HCT116 (cell line): Measurements from ENCODE around the gene GNMT. TPM values are rescaled to one million over a fixed set of nuclear protein-coding genes. Genes with fewer than 3 reads are reported as not detected.

Experiments
- ATAC-seq: fragments of 200-7000 bp; cut with Tn5 transposase; 2 replicates; pipeline ENCODE4 v1.9.1; 2020; ENCODE audit warnings: mild to moderate bottlenecking, moderate library complexity
- BruUV-seq: library from RNA; stranded (reverse); fragments of 400-500 nt; replicated peaks from 2 replicates; lab custom pipeline; 2021; lab: Mats Ljungman, UMichigan
- CTCF ChIA-PET: fragments of 300-600 bp; sonication (Branson Sonifier 250); formaldehyde crosslinking; loops from one replicate; lab custom pipeline; 2021; ENCODE audit warnings: antibody characterized with exemption; lab: Charles Lee
- POLR2A ChIA-PET: fragments of 300-600, 350-600 bp; sonication (Branson Sonifier 250); formaldehyde crosslinking; loops from one replicate; lab custom pipeline; 2021; ENCODE audit warnings: antibody characterized with exemption; lab: Charles Lee
- RAD21 ChIA-PET, 2 experiments: fragments of 300-600 bp; sonication (Branson Sonifier 250); formaldehyde crosslinking; loops; one replicate each; lab custom pipeline; 2023; ENCODE audit warnings: low total read pairs in 2 of 2; ENCODE audit not compliant: uncharacterized antibody in 2 of 2, unreplicated experiment in 2 of 2, low non-redundant PET in 1 of 2; lab: Charles Lee
- DNase-seq: peaks from one replicate; pipeline ENCODE4 v3.0.0-alpha.2; 2010; ENCODE audit warnings: low read depth, low spot score
- H2AFZ ChIP-seq: fragments of 200-600 bp; shearing (Covaris generic), sonication (generic); 2 replicates; pipeline ENCODE4 v1.6.1; 2017; ENCODE audit warnings: low read depth, mixed run types, mixed read lengths, antibody characterized with exemption, low read length; ENCODE audit not compliant: poor library complexity, severe bottlenecking
- H3K27ac ChIP-seq: 2 replicates; pipeline ENCODE4 v1.5.1; 2012; ENCODE audit warnings: low read depth, low read length
- H3K27me3 ChIP-seq: fragments of 200-600 bp; sonication (generic); 2 replicates; pipeline ENCODE4 v1.6.1; 2016; ENCODE audit warnings: mixed run types, low read length, mixed read lengths; ENCODE audit not compliant: insufficient read depth
- H3K36me3 ChIP-seq, 2 experiments: fragments of 200-500 bp in 1 of 2; fragments of 200-600 bp in 1 of 2; sonication (Bioruptor generic) in 1 of 2; sonication (generic) in 1 of 2; 2 replicates each; pipeline versions ENCODE4 v1.5.1 to v1.6.1; 2014 to 2016; ENCODE audit warnings: low read length in 2 of 2, inconsistent platforms in 1 of 2, mixed read lengths in 1 of 2, mixed run types in 1 of 2; ENCODE audit not compliant: insufficient read depth in 2 of 2, control insufficient read depth in 1 of 2
- H3K4me1 ChIP-seq, 2 experiments: fragments of 200-600 bp in 1 of 2; sonication (generic) in 1 of 2; 2 replicates each; pipeline versions ENCODE4 v1.5.1 to v1.6.1; 2012 to 2017; ENCODE audit warnings: low read length in 2 of 2, inconsistent platforms in 1 of 2, mild to moderate bottlenecking in 1 of 2, mixed read lengths in 1 of 2, mixed run types in 1 of 2, moderate library complexity in 1 of 2; ENCODE audit not compliant: insufficient read depth in 2 of 2, control insufficient read depth in 1 of 2
- H3K4me2 ChIP-seq: fragments of 200-600 bp; sonication (generic); 2 replicates; pipeline ENCODE4 v1.6.1; 2017; ENCODE audit warnings: mixed run types, low read length, mixed read lengths
- H3K4me3 ChIP-seq, 2 experiments: fragments of 200-600 bp in 1 of 2; sonication (generic) in 1 of 2; replicated peaks in 1 of 2; 2 replicates each; pipeline ENCODE4 v1.5.1; 2011 to 2016; ENCODE audit warnings: low read length in 2 of 2, control low read depth in 1 of 2, low read depth in 1 of 2, mild to moderate bottlenecking in 1 of 2, mixed read lengths in 1 of 2, mixed run types in 1 of 2
- H3K79me2 ChIP-seq: fragments of 200-600 bp; sonication (generic); 2 replicates; pipeline ENCODE4 v1.6.1; 2017; ENCODE audit warnings: mild to moderate bottlenecking, mixed run types, low read length, moderate library complexity, mixed read lengths; ENCODE audit not compliant: insufficient read depth
- H3K9ac ChIP-seq: fragments of 200-600 bp; sonication (generic); 2 replicates; pipeline ENCODE4 v1.6.1; 2016; ENCODE audit warnings: low read length, mixed read lengths
- H3K9me2 ChIP-seq: fragments of 200-600 bp; sonication (generic), shearing (Covaris generic); 2 replicates; pipeline ENCODE4 v1.6.1; 2017; ENCODE audit warnings: mixed run types, mild to moderate bottlenecking, moderate library complexity; ENCODE audit not compliant: insufficient read depth
- H3K9me3 ChIP-seq, 2 experiments: fragments of 200-500 bp in 1 of 2; fragments of 200-600 bp in 1 of 2; sonication (Bioruptor generic) in 1 of 2; sonication (generic) in 1 of 2; 2 replicates each; pipeline ENCODE4 v1.6.1; 2014 to 2017; ENCODE audit warnings: low read length in 2 of 2, mixed read lengths in 2 of 2, inconsistent platforms in 1 of 2, low read depth in 1 of 2, mild to moderate bottlenecking in 1 of 2, mixed run types in 1 of 2, moderate library complexity in 1 of 2; ENCODE audit not compliant: control insufficient read depth in 1 of 2, insufficient read depth in 1 of 2
- H4K20me1 ChIP-seq: fragments of 200-600 bp; sonication (generic), shearing (Covaris generic); 2 replicates; pipeline ENCODE4 v1.6.1; 2017; ENCODE audit warnings: mixed run types, mild to moderate bottlenecking, moderate library complexity; ENCODE audit not compliant: insufficient read depth
- CBX3 ChIP-seq: IDR thresholded peaks from 2 replicates; pipeline ENCODE4 v1.6.1; 2012; ENCODE audit warnings: low read depth
- EZH2phosphoT487 ChIP-seq: fragments of 200-600 bp; IDR thresholded peaks from 2 replicates; pipeline ENCODE4 v1.6.1; 2018; ENCODE audit warnings: antibody characterized with exemption, borderline replicate concordance
- FOSL1 ChIP-seq: IDR thresholded peaks from 2 replicates; pipeline ENCODE4 v1.6.1; 2012; ENCODE audit warnings: low read depth
- MAX ChIP-seq: IDR thresholded peaks from 2 replicates; pipeline ENCODE4 v1.6.1; 2012
- REST ChIP-seq: IDR thresholded peaks from 2 replicates; pipeline ENCODE4 v1.6.1; 2012; ENCODE audit warnings: low read depth
- SRF ChIP-seq: IDR thresholded peaks from 2 replicates; pipeline ENCODE4 v1.6.1; 2012; ENCODE audit warnings: low read depth
- TCF7L2 ChIP-seq: IDR thresholded peaks from 2 replicates; pipeline ENCODE4 v1.7.0; 2011; ENCODE audit warnings: borderline replicate concordance, inconsistent platforms; ENCODE audit not compliant: insufficient read depth, insufficient read length; ENCODE audit errors: extremely low read depth
- YY1 ChIP-seq: IDR thresholded peaks from 2 replicates; pipeline ENCODE4 v1.6.1; 2011; ENCODE audit warnings: low read length, low read depth, moderate library complexity, mild to moderate bottlenecking; ENCODE audit not compliant: insufficient replicate concordance; ENCODE audit errors: extremely low read depth
- ZBTB33 ChIP-seq: IDR thresholded peaks from 2 replicates; pipeline ENCODE4 v1.6.1; 2011; ENCODE audit warnings: mild to moderate bottlenecking, low read length, moderate library complexity; ENCODE audit not compliant: insufficient replicate concordance; ENCODE audit errors: extremely low read depth
- ZFX ChIP-seq: fragments of 450-650 bp; IDR thresholded peaks from 2 replicates; pipeline ENCODE4 v1.6.1; 2017
- intact Hi-C: fragments of 100-400 bp; cut with micrococcal nuclease; formaldehyde crosslinking; loops from 2 replicates; pipeline ENCODE4 v1.10.0; 2022
- total RNA-seq: library from RNA; stranded (reverse); gene quantifications from one replicate; pipeline ENCODE4 v1.2.1, GENCODE V29; 2021; ENCODE audit not compliant: unreplicated experiment

GNMT gene
- total RNA-seq, 1 experiment from 2014 or later, result 0.57 TPM

GRCh38 chr6:42984001-42984923 lies 23.7 kb downstream of the GNMT start, which contains the start of gene PPP2R5D (continued):
- TF ChIP-seq MAX (no peak), ZBTB33 (peak; percentile 23)

GRCh38 chr6:42984924-42985475 lies 24.4 kb downstream of the GNMT start:
- peaks cover 3 to 4% of the 10 kb centered on the region in 2 experiments; a peak in 2 of 4 replicates for H3K36me3 ChIP-seq
- BruUV-seq, result TSS peak; percentile 31
- no peaks in the 10 kb centered on the region for H4K20me1 ChIP-seq
- CTCF ChIA-PET, result interaction anchor here (1.5 kb wide), 1 partner anchor 12 kb away, joined by 12 read pairs; no protein-coding TSS in a partner anchor
- H2AFZ ChIP-seq, result no peak overlapping the region
- H3K9ac ChIP-seq, result peak overlapping the region; percentile 82
- H3K4me1 ChIP-seq, result peaks cover 6 to 20% of the 10 kb centered on the region in 2 experiments; a peak in 3 of 4 replicates
- no peaks in the 10 kb centered on the region for H3K9me2 ChIP-seq
- RAD21 ChIA-PET, result no interaction called here
- H3K79me2 ChIP-seq, result peaks cover 31% of the 10 kb centered on the region
- peak overlapping the region; percentile 82 to 85 for H3K4me3 ChIP-seq
- intact Hi-C loops, result no loop called here
- peak overlapping the region; percentile 73 for H3K27ac ChIP-seq
- peak overlapping the region; percentile 93 for H3K4me2 ChIP-seq
- ATAC-seq (no peak), DNase-seq (no peak)
- no peaks in the 10 kb centered on the region for H3K27me3 ChIP-seq
- POLR2A ChIA-PET, result interaction anchor here (1.1 to 1.5 kb wide), 3 partner anchors 13 to 56 kb away, joined by 6 to 12 read pairs (median 11); partner anchors contain the start of gene CNPY3
- H3K9me3 ChIP-seq, result no peaks in the 10 kb centered on the region
- TF ChIP-seq SRF (no peak), TCF7L2 (no peak), ZBTB33 (no peak), MAX (no peak), REST (no peak), EZH2phosphoT487 (no peak), FOSL1 (no peak), YY1 (no peak), CBX3 (no peak), ZFX (no peak)
